Thyroid gland (tissue), 4 donors: ENCODE results near the gene GHRL. TPM values are rescaled to one million over a fixed set of nuclear protein-coding genes. Genes with fewer than 3 reads are reported as not detected.
"Not testable (repeated sequence)": the region's sequence is repeated elsewhere in the genome, so short reads cannot be mapped to it uniquely, and the experiment has no call there.

ENCODE experiments used
- DNase-seq, 2 donors: peaks; one replicate each; pipeline ENCODE4 v3.0.0-alpha.2; 2019
- H3K27ac ChIP-seq, 3 donors: fragments of 200-600 bp; sonication (generic); 1 replicate in 2 of 3; 2 replicates in 1 of 3; pipeline ENCODE4 v1.5.1; 2016 to 2019; ENCODE audit warnings: mild to moderate bottlenecking in 1 of 3, moderate library complexity in 1 of 3
- H3K27me3 ChIP-seq: fragments of 200-600 bp; sonication (generic); one replicate; pipeline ENCODE4 v1.5.1; 2019
- H3K36me3 ChIP-seq, 2 donors: fragments of 200-600 bp; sonication (generic); one replicate each; pipeline ENCODE4 v1.5.1; 2016 to 2019
- H3K4me1 ChIP-seq, 2 donors: fragments of 200-600 bp; sonication (generic); one replicate each; pipeline ENCODE4 v1.5.1; 2017 to 2019
- H3K4me3 ChIP-seq, 3 donors: fragments of 200-600 bp; sonication (generic); replicated peaks in 1 of 3; 1 replicate in 2 of 3; 2 replicates in 1 of 3; pipeline ENCODE4 v1.5.1; 2016; ENCODE audit warnings: mild to moderate bottlenecking in 1 of 3
- H3K9me3 ChIP-seq: fragments of 200-600 bp; sonication (generic); one replicate; pipeline ENCODE4 v1.5.1; 2017
- CTCF ChIP-seq, 6 experiments: fragments of 200-600 bp in 3 of 6; fragments of 450-650 bp in 3 of 6; sonication (generic) in 3 of 6; IDR thresholded peaks; one replicate each; pipeline ENCODE4 v1.5.1; 2016 to 2019; ENCODE audit warnings: antibody characterized with exemption in 6 of 6, mild to moderate bottlenecking in 2 of 6, inconsistent platforms in 1 of 6, moderate library complexity in 1 of 6
- POLR2A ChIP-seq, 2 donors: fragments of 450-650 bp; IDR thresholded peaks; one replicate each; pipeline ENCODE4 v1.6.1; 2017; ENCODE audit warnings: antibody characterized with exemption in 2 of 2, mild to moderate bottlenecking in 2 of 2, moderate library complexity in 1 of 2
- WGBS, 2 donors: methylation state at CpG; one replicate each; pipeline ENCODE4 v1.1.5; 2017; 5-methylcytosine and 5-hydroxymethylcytosine counted together
- intact Hi-C: fragments of 100-400 bp; cut with DNase I; formaldehyde crosslinking; loops from one replicate; pipeline ENCODE4 v1.15.1; 2023
- total RNA-seq, 4 donors: library from RNA; depleted of rRNA; stranded (reverse); fragments of >200 nt; gene quantifications; one replicate each; pipeline ENCODE4 v1.2.3, GENCODE V29; 2016

The GHRL gene
- total RNA-seq, 4 donors from 2014 or later: 0.56 to 1.2 (median 1.1) TPM; not detected in 1

DNA sequence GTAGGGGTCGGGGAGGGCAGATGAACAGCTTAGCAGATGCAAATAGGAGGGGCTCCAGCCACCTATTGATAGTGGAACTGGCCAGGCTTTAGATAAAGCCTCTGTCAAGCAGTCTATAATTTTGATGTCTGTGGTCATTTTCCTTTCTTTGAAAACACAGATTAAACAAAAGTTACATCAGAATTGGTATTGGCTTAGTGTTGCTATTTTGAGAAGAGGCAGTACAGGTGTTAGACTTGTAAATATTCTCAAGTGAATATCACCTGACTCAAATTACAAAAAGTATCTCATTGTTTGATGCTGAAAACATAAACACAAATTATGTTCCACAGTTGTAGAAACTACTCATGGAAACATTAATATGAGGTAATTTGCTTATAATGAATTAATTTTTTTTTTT is 18.1 kb downstream of the GHRL start:
- DNase-seq: no peak
- TF ChIP-seq CTCF (IDR thresholded peaks at IDR 0.05): no peak
- no peak for TF ChIP-seq POLR2A (IDR thresholded peaks at IDR 0.05)
- intact Hi-C loops: no loop called here
- Histone ChIP-seq H3K9me3 (no peaks in the 10 kb centered on the region), H3K36me3 (peaks cover 22 to 25% of the 10 kb centered on the region in 2 donors), H3K27me3 (no peaks in the 10 kb centered on the region), H3K27ac (no peak overlapping the region), H3K4me3 (no peak overlapping the region), H3K4me1 (peaks cover 6% of the 10 kb centered on the region in 2 donors)
- 82 to 92% methylated on average over 1 of the region's 1 CpG for WGBS, 2 donors

DNA sequence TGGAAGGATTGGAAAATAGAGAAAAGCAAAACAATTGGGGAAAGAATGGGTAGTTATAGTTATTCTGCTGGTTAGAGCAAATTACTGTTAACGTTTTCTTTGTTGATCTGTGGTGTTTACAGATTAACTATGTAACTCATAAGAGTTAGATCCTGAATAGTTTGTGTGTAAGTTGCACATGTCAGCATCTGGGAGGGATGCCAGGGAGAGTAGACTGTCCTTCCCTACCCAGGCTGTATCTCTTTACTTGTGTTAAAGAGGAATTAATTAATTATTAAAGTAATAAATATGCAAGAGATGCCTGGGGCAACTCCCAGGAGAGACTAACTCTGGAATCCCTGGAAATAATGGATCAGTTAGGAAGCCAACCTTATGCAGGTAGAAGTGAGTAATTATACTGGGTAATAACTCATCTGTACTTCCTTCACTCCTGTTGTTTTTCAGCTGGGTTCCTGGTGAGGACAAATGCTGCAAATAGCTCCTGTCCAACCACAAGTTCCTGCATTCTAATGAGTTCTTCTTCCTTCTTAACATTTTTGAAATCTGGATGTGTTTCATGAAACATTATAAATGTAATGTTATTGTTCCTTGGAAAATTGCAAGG is 18.9 kb downstream of the GHRL start:
- 59 to 66% methylated on average over 1 of the region's 1 CpG for WGBS, 2 donors
- peaks cover 6% of the 10 kb centered on the region in 2 donors for H3K4me1 ChIP-seq
- no peaks in the 10 kb centered on the region for H3K9me3 ChIP-seq
- peaks cover 14 to 17% of the 10 kb centered on the region in 2 donors for H3K36me3 ChIP-seq
- TF ChIP-seq CTCF (IDR thresholded peaks at IDR 0.05) (no peak), POLR2A (IDR thresholded peaks at IDR 0.05) (no peak)
- H3K27ac ChIP-seq: no peak overlapping the region
- intact Hi-C loops: no loop called here
- no peak for DNase-seq
- no peaks in the 10 kb centered on the region for H3K27me3 ChIP-seq
- no peak overlapping the region for H3K4me3 ChIP-seq

GRCh38 chr3:10272977-10273376 is 19.8 kb downstream of the GHRL start:
- peaks cover 6 to 11% of the 10 kb centered on the region in 2 donors for H3K4me1 ChIP-seq
- 95 to 98% methylated on average over 2 of the region's 2 CpGs for WGBS, 2 donors
- intact Hi-C loops: no loop called here
- no peaks in the 10 kb centered on the region for H3K27me3 ChIP-seq
- no peak for DNase-seq
- TF ChIP-seq CTCF (IDR thresholded peaks at IDR 0.05): no peak
- TF ChIP-seq POLR2A (IDR thresholded peaks at IDR 0.05): no peak
- peaks cover 12% of the 10 kb centered on the region in 2 donors for H3K36me3 ChIP-seq
- H3K27ac ChIP-seq: no peak overlapping the region
- no peaks in the 10 kb centered on the region for H3K9me3 ChIP-seq
- H3K4me3 ChIP-seq: no peak overlapping the region

- DNase-seq, H3K27ac ChIP-seq, H3K9me3 ChIP-seq, H3K27me3 ChIP-seq, H3K4me3 ChIP-seq, intact Hi-C loops: not testable (repeated sequence)
- Histone ChIP-seq H3K36me3 (peaks cover 12% of the 10 kb centered on the region in 2 donors), H3K4me1 (peaks cover 6 to 14% of the 10 kb centered on the region in 2 donors)
- 98% methylated on average over 8 to 11 of the region's 11 CpGs for WGBS, 2 donors
These were observed 20.3 kb downstream of the GHRL start for GRCh38 chr3:10272476-10272875.

GRCh38 chr3:10269443-10269842 is 23.3 kb downstream of the GHRL start:
- intact Hi-C loops: no loop called here
- 93 to 98% methylated on average over 5 of the region's 5 CpGs for WGBS, 2 donors
- H3K27ac ChIP-seq: no peak overlapping the region
- H3K4me3 ChIP-seq: no peak overlapping the region
- DNase-seq: no peak
- TF ChIP-seq CTCF (IDR thresholded peaks at IDR 0.05) (no peak), POLR2A (IDR thresholded peaks at IDR 0.05) (no peak)
- H3K36me3 ChIP-seq: peaks cover 12% of the 10 kb centered on the region in 2 donors
- H3K4me1 ChIP-seq: peaks cover 6 to 11% of the 10 kb centered on the region in 2 donors
- H3K9me3 ChIP-seq: no peaks in the 10 kb centered on the region
- H3K27me3 ChIP-seq: no peaks in the 10 kb centered on the region
